ENCODE measurements around the gene EEF2KMT.
"Not testable (repeated sequence)": the region's sequence is repeated elsewhere in the genome, so short reads cannot be mapped to it uniquely, and the experiment has no call there.

Gene EEF2KMT, protein sequence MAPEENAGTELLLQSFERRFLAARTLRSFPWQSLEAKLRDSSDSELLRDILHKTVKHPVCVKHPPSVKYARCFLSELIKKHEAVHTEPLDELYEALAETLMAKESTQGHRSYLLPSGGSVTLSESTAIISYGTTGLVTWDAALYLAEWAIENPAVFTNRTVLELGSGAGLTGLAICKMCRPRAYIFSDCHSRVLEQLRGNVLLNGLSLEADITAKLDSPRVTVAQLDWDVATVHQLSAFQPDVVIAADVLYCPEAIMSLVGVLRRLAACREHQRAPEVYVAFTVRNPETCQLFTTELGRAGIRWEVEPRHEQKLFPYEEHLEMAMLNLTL

DNA sequence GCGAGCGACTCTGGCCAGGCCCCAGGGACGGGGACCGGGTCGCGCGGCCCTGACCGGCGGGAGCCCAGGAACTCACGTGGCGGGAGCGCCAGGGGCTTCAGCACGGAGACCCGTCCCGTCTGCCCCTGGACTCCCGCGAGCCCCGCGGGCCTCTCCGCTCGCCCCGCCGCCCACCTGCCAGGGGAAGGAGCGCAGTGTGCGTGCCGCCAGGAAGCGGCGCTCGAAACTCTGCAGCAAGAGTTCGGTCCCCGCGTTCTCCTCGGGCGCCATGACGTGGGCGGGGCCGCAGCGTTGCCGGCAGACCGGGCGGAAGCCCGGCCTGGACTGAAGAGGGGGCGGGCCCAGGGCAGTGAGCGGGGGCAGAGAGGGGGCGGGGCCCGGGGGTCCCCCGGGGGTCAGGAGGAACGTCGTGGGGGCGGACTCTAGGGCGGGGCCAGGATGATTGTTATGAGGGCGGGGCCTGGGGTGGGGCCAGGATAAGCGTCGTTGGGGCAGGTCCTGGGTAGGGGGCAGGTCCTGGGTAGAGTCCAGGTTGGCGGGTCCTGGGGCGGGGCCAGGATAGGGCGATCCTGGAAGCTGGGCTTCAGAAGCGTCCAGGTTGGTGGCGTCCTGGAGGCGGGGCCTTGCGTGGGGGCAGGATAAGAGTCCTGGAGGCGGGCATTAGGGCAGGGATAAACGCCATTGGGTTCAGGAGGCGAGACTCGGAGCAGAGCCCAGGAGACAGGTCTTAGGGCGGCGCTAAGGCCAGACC is at the start of gene EEF2KMT:
Gene EEF2KMT, minus strand, starts transcription at position 326 of the 751 bp plus-strand sequence. Its CDS starts 56 bp downstream, at position 270.
- DNase-seq = peak; percentile 83

DNA sequence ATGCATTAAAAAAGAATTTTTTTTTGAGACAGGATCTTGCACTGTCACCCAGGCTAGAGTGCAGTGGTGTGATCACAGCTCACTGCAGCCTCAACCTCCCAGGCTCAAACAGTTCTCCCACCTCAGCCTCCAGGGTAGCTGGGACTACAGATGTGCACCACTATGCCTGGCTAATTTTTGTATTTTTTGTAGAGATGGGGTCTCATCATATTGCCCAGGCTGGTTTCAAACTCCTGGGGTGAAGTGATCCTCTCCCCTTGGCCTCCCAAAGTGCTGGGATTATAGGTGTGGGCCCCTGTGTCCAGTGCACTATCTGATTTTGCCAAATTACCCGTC is 47.0 kb upstream of the EEF2KMT start:
- DNase-seq = not testable (repeated sequence)

- DNase-seq = no peak
Measured at GRCh38 chr16:5143761-5144620, 46.4 kb upstream of the EEF2KMT start.

DNA sequence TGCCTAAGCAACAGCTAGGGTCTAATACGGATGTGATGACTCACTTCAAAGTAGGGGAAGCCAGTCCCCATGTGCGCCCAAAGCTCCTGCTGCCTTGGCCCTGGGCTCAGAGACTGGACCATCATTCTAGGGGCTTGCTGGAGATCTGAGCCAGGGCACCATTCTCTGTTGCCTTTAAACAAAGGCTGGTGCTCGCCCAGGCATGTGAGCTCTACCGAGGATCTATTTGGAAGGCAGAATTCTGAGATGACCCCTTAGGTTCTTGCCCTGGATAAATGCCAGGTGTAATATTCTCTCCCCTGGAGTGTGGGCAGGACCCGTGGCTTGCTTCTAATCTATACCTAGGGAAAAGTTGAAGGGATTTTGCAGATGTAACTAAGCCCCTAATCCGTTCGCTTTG is 42.6 kb upstream of the EEF2KMT start:
- not testable (repeated sequence) for DNase-seq

DNA sequence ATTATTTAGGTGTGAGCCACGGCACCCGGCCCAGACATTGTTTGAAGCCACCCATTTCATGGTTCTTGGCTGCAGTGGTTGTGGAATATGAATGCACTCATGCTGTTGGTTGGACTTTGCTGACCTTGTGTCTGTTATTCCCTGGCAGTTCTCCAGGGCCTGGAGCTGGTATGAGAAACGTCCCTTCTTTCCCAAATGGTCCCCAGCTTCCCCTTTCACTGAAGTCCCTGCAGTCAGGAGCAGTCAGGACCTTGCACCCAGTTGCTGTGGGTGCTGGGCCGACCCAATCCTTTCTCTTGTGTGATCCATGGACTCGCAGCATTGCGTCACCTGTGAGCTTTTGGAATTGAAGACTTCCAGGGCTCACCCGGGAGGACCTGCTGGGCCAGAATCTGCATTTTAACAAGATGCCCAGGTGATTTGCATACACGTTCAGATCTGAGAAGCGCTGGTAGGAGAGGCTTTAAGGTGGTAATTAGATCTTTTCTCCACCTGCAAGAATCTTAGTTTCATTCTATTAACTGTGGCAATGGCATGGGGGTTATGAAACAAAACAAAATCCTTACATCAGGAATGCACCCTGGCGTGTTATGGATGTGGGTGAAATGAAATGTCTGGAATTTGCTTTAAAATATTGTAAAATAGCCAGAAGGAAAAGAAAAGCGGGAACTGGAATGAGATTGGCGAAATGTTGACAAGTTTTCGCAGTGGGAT is 37.3 kb upstream of the EEF2KMT start:
- DNase-seq = not testable (repeated sequence)

DNA sequence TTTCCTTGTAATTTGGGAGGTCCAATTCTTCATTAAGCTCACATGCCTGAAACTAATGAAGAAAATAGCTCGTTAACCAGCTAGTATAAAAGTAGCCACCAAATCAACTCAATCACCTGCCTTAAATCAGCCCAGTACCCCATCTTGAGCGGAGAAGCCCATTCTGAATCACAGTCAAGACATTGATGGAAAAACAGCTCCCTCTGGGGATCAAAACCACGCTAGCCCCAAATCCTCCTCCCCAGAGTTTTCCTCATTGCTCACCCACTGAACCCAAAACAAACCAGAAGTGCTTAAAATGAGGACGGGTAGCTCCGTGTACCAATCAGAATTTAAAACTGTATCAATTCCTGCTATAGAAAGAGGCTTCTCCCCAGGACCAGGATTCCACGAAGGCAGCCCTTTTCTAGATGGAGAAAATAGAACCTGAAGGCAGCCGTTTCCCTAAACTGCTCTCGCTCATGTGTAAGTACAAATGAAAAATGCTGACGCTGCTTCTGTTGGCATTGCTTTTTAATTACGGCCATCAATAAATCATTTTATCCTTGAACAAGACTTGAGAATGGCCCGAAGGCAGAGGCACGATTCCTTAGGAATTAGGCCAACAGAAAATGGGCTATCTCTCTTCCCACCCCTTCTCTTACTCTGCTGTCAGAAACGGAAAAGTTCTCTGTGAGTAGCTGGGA is 35.5 kb upstream of the EEF2KMT start:
- not testable (repeated sequence) for DNase-seq

DNA sequence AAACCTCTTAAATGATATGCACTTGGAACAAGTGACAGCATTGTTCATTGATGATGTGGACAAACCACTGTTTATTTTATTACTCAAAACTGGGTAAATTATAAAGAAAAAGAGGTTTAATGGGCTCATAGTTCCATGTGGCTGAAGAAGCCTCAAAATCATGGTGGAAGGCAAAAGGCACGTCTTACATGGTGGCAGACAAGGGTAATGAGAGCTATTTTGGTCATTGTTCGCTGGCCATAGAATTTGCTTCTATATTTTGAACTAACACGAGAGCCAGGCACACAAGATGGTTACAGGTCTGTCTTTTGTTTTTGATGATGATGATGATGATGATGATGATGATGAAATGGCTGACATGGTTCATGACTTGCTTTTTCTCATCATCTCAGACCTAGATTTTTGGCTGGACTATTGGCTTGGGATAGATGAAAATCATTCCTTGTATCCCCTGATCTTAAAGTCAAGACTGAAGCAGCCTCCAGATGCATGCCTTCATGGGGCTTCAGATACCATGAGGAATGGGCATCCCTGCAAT is 33.9 kb upstream of the EEF2KMT start:
- DNase-seq = not testable (repeated sequence)

DNA sequence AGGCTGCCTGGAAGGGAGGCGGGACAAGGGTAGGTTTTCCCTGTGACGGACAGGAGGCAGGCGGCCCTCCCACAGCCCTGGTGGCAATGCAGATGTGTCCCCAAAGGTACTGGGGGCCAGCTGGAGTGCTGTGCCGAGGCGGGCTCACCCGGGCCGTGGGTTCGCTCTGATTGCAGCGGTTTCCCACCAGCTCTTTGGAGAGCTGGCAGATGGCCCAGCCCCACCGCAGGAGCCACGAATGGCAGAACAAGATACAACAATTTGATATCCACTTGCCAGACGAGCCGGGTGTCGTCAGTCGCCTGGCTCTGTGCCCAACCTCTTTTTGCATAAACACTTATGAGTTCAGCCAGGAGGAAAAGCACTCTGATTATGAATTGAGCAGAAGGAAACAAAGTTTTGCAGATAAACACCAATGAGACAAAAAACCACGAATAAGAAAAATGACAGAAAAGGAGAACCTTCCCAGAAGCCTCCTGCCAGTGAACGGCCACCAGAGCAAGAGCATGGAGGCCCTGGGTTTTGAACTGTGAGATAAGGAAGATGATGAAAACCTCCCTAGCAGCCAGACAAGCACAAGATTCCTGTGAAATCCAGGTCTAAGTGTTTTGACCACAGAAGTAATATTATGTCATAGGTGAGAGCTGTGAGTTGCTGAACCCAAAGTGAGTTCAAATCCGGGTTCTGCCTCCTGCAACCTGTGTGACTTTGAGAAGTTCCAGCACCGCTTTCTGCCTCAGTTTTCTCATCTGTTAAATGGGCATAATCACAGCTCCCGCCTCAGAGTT is 19.9 kb upstream of the EEF2KMT start:
- DNase-seq = peak; percentile 18

- DNase-seq = not testable (repeated sequence)
Measured at GRCh38 chr16:5116780-5117295, 19.2 kb upstream of the EEF2KMT start.

DNA sequence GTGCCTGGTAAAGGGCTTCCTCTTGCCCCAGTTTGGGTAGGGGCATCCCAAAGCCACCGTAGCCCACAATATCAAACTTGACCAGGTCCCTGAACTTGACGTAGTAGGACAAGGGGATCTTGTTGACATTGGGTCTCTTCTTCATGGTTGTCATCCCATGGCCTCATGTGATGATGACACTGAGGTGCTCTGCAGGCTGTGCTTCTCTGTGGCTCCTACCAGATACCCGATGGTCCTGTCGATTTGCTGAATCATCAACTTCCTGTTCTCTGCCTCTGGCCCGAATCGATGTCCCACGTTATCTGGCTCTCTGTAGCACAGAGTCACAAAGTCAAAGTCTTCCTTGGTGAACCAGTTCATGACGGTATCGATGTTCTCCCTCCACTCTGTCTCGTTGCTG is 13.3 kb upstream of the EEF2KMT start:
- not testable (repeated sequence) for DNase-seq

DNA sequence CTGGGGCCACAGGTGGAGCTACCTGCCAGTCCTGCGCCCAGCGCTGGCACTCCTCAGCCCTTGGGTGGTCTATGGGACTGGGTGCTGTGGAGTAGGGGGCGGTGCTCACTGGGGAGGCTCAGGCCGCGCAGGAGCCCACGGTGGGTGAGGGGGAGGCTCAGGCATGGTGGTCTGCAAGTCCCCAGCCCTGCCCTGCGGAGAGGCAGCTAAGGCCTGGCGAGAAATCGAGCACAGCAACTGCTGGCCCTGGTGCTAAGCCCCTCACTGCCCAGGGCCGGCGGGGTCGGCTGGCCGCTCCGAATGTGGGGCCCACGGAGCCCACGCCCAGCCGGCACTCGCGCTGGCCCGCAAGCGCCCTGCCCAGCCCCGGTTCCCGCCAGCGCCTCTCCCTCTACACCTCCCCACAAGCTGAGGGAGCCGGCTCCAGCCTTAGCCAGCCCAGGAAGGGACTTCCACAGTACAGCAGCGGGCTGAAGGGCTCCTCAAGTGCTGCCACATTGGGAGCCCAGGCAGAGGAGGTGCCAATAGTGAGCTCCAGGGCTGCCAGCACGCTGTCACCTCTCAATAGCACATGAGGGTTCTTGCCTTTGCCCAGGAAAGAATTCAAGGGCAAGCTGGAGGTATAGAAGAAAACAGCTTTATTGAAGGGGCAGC is 11.0 kb upstream of the EEF2KMT start:
- no peak for DNase-seq

GRCh38 chr16:5105039-5105438 is 7.4 kb upstream of the EEF2KMT start:
- DNase-seq = not testable (repeated sequence)

- not testable (repeated sequence) for DNase-seq
Measured at GRCh38 chr16:5103296-5104032, 5.9 kb upstream of the EEF2KMT start.

DNA sequence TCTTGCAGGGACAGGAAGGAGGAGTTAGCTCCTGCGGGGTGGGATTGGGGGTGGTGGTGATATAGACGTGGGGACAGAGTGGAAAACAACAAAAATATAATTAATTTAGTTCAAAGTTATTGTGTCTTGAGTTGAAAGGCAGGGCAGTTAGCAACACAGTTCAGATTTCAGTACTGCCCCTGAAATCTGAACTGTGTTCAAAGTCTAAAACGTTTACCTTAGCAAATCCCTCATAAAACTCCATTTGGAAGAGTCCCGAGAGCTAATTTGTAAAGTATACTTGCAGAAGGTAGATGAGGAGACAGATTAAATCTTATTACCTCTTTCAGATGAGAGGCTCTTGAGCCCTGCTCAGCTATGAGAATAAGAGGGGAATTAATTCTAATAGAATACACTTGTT is 1.6 kb upstream of the EEF2KMT start:
- not testable (repeated sequence) for DNase-seq

DNA sequence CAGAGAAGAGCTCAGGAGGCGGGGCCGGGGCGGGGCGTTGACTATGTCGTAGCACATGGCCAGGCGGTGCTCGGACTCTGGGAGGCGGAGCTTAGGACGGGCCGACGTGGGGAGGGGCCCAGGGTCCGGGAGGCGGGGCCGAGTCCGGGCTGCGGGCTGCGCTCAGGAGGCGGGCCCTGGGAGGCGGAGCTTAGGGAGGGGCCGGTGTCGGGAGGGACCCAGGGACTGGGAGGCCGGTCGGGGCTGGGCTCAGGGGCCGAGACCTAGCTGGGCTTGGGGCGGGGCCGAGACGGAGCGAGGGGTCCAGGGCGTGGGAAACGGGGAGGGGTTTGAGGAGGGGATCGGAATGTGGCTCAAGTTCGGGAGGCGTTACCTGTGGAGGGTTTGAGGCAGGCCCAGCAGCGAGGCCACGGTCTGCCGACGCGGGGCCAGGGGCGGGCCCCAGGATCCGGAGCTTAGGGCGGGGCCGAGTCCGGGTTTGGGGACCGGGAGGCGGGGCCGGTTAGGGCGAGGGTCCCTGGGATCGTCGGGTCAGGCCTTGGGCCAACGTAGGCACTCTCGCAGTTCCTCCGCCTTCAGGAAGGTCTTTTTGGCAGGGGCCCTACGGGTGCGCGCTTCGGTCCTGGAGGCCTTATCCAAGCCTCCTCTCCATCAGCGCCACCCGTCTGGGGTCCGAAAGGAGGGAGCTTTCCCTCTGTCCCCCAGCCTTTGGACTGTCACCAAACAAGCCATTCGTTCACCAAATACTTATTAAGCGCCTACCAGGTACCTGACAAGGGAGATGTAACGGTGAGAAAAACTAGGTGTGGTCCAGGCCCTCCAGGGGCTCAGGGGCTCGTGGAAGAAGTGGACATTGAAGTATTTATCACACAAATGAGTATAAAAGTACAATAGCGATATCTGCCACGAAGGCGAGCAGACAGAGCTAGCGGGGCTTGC is 895 bp upstream of the EEF2KMT start:
- peak; percentile 92 for DNase-seq

DNA sequence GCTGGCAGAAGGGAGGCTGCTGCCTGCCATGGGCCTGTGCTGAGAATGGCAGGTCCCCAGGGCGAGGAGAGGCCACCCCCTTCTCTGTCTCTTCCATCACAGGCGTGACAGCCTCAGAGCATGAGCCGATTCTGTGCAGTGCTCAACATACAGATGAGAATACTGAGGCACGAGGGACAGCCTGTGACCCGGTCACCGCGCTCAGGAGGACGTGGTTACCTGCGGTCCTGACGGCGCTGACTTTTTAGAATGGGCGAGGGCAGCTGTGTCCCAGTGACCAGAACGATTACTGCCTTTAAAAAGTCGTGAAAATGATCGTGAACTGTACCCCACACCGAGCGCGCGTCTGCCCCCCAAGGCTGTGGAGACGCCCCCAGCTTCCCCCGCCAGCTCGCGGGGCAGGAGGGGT is 530 bp downstream of the EEF2KMT start:
- DNase-seq = peak; percentile 23

GRCh38 chr16:5096437-5097060 is 1.0 kb downstream of the EEF2KMT start:
- DNase-seq = not testable (repeated sequence)

All from activated CD4-positive, alpha-beta T cell treated with anti-CD3 and anti-CD28 coated beads for 1 hour (primary cell).